Measurements from ENCODE around the gene POLR3C. TPM values are rescaled to one million over a fixed set of nuclear protein-coding genes. Genes with fewer than 3 reads are reported as not detected.
"Not testable (repeated sequence)": the region's sequence is repeated elsewhere in the genome, so short reads cannot be mapped to it uniquely, and the experiment has no call there.

The POLR3C gene
- total and polyA plus RNA-seq, 2 of the 4 experiments (the other 2 are of a cell fraction): 47.0 to 94.1 TPM

- in situ Hi-C loops (cut with MboI; ENCODE audit: low sequenced_read_pairs) (no loop called here), dilution Hi-C loops (cut with HindIII; ENCODE audit: low sequenced_read_pairs, unreplicated experiment) (no loop called here), intact Hi-C loops (cut with micrococcal nuclease) (no loop called here)
- peaks cover 2% of the 10 kb centered on the region for H3K9me1 ChIP-seq (ENCODE audit: insufficient read depth, low read length)
- H3K9ac ChIP-seq (ENCODE audit: low read depth, low read length): no peak overlapping the region
- no peak overlapping the region for H2BK5ac ChIP-seq (ENCODE audit: low read depth, low read length, poor library complexity, severe bottlenecking)
- H3K27me3 ChIP-seq (ENCODE audit: control insufficient read depth, insufficient read depth, low read length): no peaks in the 10 kb centered on the region
- H4K5ac ChIP-seq (ENCODE audit: low read depth, low read length): no peak overlapping the region
- 0 out of 2 replicates have a peak, but pooled peaks cover 3% of the 10 kb centered on the region for H4K20me1 ChIP-seq (ENCODE audit: insufficient read depth, low read length)
- BruUV-seq (replicated peaks): no TSS peak
- no peak overlapping the region for H3K14ac ChIP-seq (replicated peaks; ENCODE audit: low read depth, low read length)
- no peak overlapping the region for H2AFZ ChIP-seq (replicated peaks; ENCODE audit: low read length, poor library complexity)
- H2BK20ac ChIP-seq (ENCODE audit: low read depth, low read length): no peak overlapping the region
- no peak overlapping the region for H3K4ac ChIP-seq (ENCODE audit: low read depth, low read length)
- POLR2A ChIA-PET (ENCODE audit: unreplicated experiment): no interaction called here
- peaks cover 2% of the 10 kb centered on the region; the same call in 1 of the 2 replicates for H3K4me1 ChIP-seq (ENCODE audit: control insufficient read depth, insufficient read depth, low read length)
- H4K8ac ChIP-seq (ENCODE audit: low read depth in 2 of 2, low read length in 2 of 2): no peak overlapping the region
- TF ChIP-seq CHD1 (IDR thresholded peaks at IDR 0.05; ENCODE audit: low read depth, low read length) (no peak), ELK1 (IDR thresholded peaks at IDR 0.05; ENCODE audit: borderline replicate concordance, low read depth, low read length) (no peak), CEBPB (IDR thresholded peaks at IDR 0.05; ENCODE audit: low read depth, low read length) (no peak)
- no peak overlapping the region for H3K27ac ChIP-seq (ENCODE audit: insufficient read depth, low read length)
- H3K79me1 ChIP-seq (ENCODE audit: low read depth in 1 of 2, low read length in 2 of 2): peaks cover 17 to 66% of the 10 kb centered on the region in 2 experiments
- no peak overlapping the region for H3K18ac ChIP-seq (ENCODE audit: low read depth, low read length)
- 100% methylated on average over 2 of the region's 3 CpGs; no CpG with 5 or more reads in 1 of the 2 experiments for WGBS, 2 experiments (ENCODE audit: extremely low coverage in 2 of 2, insufficient read length in 1 of 2)
- H3K56ac ChIP-seq (ENCODE audit: extremely low read depth, insufficient read depth, low read length): no peak overlapping the region
- no peak overlapping the region for H3K4me3 ChIP-seq (ENCODE audit: insufficient read depth, low read depth, low read length)
- ATAC-seq (ENCODE audit: low read depth) (no peak), DNase-seq (no peak)
- no peak overlapping the region for H2BK120ac ChIP-seq (ENCODE audit: low read depth, low read length)
- peaks cover 10% of the 10 kb centered on the region for H3K36me3 ChIP-seq (ENCODE audit: control insufficient read depth, insufficient read depth, low read length)
- H4K91ac ChIP-seq (ENCODE audit: insufficient read depth, low read depth, low read length): no peak overlapping the region
- no peaks in the 10 kb centered on the region for H3K9me3 ChIP-seq (ENCODE audit: control insufficient read depth, insufficient read depth, low read length)
- no peak overlapping the region for H2AK9ac ChIP-seq (replicated peaks; ENCODE audit: low read depth, low read length, poor library complexity)
- CTCF ChIA-PET: interaction anchor here (0.9 kb wide), 1 partner anchor 13 kb away, joined by 3 read pairs; no protein-coding TSS in a partner anchor
- H2AK5ac ChIP-seq (ENCODE audit: low read depth, low read length): no peak overlapping the region
- H3K23ac ChIP-seq (ENCODE audit: low read depth, low read length): peak overlapping the region; percentile 47; the same call in 1 of the 2 replicates
- H3K4me2 ChIP-seq (ENCODE audit: low read depth, low read length): no peak overlapping the region
- no peak overlapping the region for H2BK15ac ChIP-seq (ENCODE audit: low read depth, low read length)
Measured at GRCh38 chr1:145788580-145788979, 35.4 kb upstream of the POLR3C start.

GRCh38 chr1:145791860-145792259 lies 32.1 kb upstream of the POLR3C start:
- H2AK5ac ChIP-seq (ENCODE audit: low read depth, low read length); H4K91ac ChIP-seq (ENCODE audit: insufficient read depth, low read depth, low read length); H3K27me3 ChIP-seq (ENCODE audit: control insufficient read depth, insufficient read depth, low read length); H4K5ac ChIP-seq (ENCODE audit: low read depth, low read length); H3K4me1 ChIP-seq (ENCODE audit: control insufficient read depth, insufficient read depth, low read length); H3K27ac ChIP-seq (ENCODE audit: insufficient read depth, low read length); H3K4me2 ChIP-seq (ENCODE audit: low read depth, low read length); H3K9me1 ChIP-seq (ENCODE audit: insufficient read depth, low read length); H3K9me3 ChIP-seq (ENCODE audit: control insufficient read depth, insufficient read depth, low read length); intact Hi-C loops (cut with micrococcal nuclease); H2AK9ac ChIP-seq (replicated peaks; ENCODE audit: low read depth, low read length, poor library complexity); H3K14ac ChIP-seq (replicated peaks; ENCODE audit: low read depth, low read length); H3K4me3 ChIP-seq (ENCODE audit: insufficient read depth, low read depth, low read length); dilution Hi-C loops (cut with HindIII; ENCODE audit: low sequenced_read_pairs, unreplicated experiment); DNase-seq; H2BK5ac ChIP-seq (ENCODE audit: low read depth, low read length, poor library complexity, severe bottlenecking); H3K9ac ChIP-seq (ENCODE audit: low read depth, low read length); POLR2A ChIA-PET (ENCODE audit: unreplicated experiment); H2BK120ac ChIP-seq (ENCODE audit: low read depth, low read length); BruUV-seq (replicated peaks); CTCF ChIA-PET; H3K18ac ChIP-seq (ENCODE audit: low read depth, low read length); in situ Hi-C loops (cut with MboI; ENCODE audit: low sequenced_read_pairs); H4K8ac ChIP-seq (ENCODE audit: low read depth in 2 of 2, low read length in 2 of 2); ATAC-seq (ENCODE audit: low read depth); H2AFZ ChIP-seq (replicated peaks; ENCODE audit: low read length, poor library complexity); H2BK15ac ChIP-seq (ENCODE audit: low read depth, low read length); H3K56ac ChIP-seq (ENCODE audit: extremely low read depth, insufficient read depth, low read length); H3K4ac ChIP-seq (ENCODE audit: low read depth, low read length); H3K23ac ChIP-seq (ENCODE audit: low read depth, low read length); H2BK20ac ChIP-seq (ENCODE audit: low read depth, low read length): not testable (repeated sequence)
- H3K79me1 ChIP-seq (ENCODE audit: low read depth in 1 of 2, low read length in 2 of 2): peaks cover 17 to 75% of the 10 kb centered on the region in 2 experiments
- H4K20me1 ChIP-seq (ENCODE audit: insufficient read depth, low read length): peaks cover 12% of the 10 kb centered on the region; the same call in 1 of the 2 replicates
- peaks cover 17% of the 10 kb centered on the region for H3K36me3 ChIP-seq (ENCODE audit: control insufficient read depth, insufficient read depth, low read length)
- 83% methylated on average over 1 of the region's 2 CpGs; no CpG with 5 or more reads in 1 of the 2 experiments for WGBS, 2 experiments (ENCODE audit: extremely low coverage in 2 of 2, insufficient read length in 1 of 2)
